Mammary epithelial cell (primary cell): ENCODE data around the gene PAN2.

Experiments used
- EZH2 ChIP-seq: IDR thresholded peaks from 2 replicates; pipeline ENCODE4 v1.6.1; 2012; ENCODE audit warnings: low read length, inconsistent platforms, borderline replicate concordance
- TF ChIP-seq, protein P1 (sequence below), 2 donors: IDR thresholded peaks in 1 of 2; conservative IDR thresholded peaks in 1 of 2; 2 replicates each; pipeline ENCODE4 v1.5.1; 2011 to 2012; ENCODE audit warnings: inconsistent platforms in 2 of 2, low read length in 2 of 2, mild to moderate bottlenecking in 2 of 2, control low read depth in 1 of 2, low read depth in 1 of 2; ENCODE audit not compliant: insufficient read depth in 1 of 2; ENCODE audit errors: extremely low read depth in 1 of 2

DNA sequence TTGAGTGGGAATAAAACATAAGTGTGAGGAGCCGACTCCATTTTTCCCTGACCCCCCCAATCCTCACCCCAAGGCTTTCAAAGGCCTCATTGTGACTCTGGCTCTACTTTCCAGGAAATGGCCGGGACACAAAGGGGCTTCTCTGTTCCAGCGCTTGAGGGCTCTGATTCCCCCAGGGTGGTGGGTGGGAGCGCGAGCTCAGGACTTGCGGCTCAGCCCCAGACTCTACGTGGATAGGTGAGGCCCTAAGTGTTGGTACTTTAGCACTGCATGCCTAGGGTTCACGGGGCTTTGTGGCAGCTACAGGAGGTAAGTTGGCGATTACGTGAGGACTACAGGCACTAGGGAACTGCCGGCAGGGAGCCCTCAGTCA, 18.6 kb downstream of the PAN2 start:
- TF ChIP-seq, protein P1, sequence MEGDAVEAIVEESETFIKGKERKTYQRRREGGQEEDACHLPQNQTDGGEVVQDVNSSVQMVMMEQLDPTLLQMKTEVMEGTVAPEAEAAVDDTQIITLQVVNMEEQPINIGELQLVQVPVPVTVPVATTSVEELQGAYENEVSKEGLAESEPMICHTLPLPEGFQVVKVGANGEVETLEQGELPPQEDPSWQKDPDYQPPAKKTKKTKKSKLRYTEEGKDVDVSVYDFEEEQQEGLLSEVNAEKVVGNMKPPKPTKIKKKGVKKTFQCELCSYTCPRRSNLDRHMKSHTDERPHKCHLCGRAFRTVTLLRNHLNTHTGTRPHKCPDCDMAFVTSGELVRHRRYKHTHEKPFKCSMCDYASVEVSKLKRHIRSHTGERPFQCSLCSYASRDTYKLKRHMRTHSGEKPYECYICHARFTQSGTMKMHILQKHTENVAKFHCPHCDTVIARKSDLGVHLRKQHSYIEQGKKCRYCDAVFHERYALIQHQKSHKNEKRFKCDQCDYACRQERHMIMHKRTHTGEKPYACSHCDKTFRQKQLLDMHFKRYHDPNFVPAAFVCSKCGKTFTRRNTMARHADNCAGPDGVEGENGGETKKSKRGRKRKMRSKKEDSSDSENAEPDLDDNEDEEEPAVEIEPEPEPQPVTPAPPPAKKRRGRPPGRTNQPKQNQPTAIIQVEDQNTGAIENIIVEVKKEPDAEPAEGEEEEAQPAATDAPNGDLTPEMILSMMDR (conservative IDR thresholded peaks at IDR 0.05 in 1 of 2, IDR thresholded peaks at IDR 0.05 in 1 of 2; ENCODE audit: extremely low read depth in 1 of 2, insufficient read depth in 1 of 2, low read depth in 1 of 2, low read length in 2 of 2), result no peak
- TF ChIP-seq EZH2, result no peak
